ENCODE results near the gene BMPER.

The BMPER gene

DNA sequence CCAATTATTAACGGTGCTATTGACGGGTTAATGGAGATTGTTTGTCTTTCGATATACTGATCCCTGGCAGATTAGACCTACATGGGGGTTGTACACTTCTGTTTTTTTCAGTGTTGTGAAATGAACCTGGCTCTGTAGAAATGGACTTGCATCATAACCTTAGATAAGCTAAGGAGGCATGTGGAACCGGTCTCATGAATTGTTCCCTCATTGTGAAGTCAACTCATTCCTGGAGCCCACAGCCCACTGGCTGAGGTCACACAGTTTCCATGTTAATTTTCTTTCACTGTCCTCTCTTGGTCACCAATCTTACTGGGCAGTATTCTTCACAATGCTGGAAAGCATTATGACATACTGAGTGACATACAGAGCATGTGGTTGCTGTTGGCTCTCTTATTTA, 202.8 kb downstream of the BMPER start:
- peak; percentile 36 for DNase-seq (ENCODE audit: low read depth)
- H3K4me3 ChIP-seq (ENCODE audit: low read depth, low read length) = no peak overlapping the region

DNA sequence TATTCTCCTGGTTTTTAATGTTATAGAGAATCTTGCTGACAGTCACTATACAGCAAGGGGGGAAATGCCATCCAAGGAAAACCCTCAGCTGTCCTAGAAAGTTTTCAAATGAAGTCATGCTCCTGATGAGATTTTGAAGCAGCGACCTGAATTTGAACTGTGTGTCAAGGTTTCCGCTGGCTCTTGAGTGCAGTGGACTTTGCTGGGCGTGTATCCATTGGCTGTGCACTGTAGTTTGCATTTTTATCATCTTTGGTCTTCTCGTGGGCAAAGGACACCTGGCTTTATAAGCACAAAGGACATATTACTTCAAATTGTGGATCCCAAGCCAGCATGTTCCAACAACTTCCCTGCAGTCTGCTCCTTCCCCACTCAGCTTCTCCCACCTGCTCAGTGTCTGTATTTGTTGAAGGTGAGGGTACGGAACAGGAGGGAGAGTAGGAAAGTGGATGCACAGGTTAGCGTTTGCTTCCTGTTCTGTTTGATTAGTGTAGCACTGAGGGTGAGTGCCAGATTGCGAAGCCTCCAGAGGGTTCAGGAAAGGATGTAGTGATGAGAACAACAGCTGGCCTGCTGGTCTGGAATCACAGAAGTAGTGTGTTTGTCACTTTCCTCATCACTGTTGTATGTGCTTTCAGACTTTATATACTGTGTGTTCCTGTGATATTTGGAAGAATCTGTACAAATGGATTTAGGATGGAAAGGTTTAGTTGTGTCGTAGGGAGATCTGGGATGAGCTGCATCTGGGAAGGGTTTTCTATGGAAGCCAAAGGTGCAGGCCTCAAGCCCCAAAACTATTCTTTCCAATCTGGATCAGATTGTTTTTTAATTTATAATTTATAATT, 204.8 kb downstream of the BMPER start:
- H3K4me3 ChIP-seq (ENCODE audit: low read depth, low read length) = no peak overlapping the region

DNA sequence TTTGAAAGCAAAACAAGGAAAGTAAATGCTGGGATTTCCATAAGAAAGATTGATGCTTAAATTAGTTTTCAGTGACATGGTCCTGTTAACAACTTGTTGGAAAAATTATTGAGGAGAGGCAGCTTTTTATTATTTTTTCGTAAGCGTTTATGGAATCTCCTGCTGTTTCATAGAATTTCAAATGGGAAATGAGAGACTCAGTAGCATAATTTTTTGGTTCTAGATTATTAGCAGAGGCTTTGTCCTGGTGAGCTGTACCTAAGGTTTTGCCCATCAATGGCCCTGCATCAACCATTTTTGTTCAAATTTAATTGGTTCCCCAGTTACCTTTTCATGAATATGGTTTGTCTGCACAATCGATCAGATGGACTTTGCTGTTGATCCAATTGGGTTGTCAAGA, 205.7 kb downstream of the BMPER start:
- no peak overlapping the region for H3K4me3 ChIP-seq (ENCODE audit: low read depth, low read length)
- no peak for DNase-seq (ENCODE audit: low read depth)

More for the DNA sequence above, 204.8 kb downstream of the BMPER start:
- DNase-seq (ENCODE audit: low read depth) = no peak

DNA sequence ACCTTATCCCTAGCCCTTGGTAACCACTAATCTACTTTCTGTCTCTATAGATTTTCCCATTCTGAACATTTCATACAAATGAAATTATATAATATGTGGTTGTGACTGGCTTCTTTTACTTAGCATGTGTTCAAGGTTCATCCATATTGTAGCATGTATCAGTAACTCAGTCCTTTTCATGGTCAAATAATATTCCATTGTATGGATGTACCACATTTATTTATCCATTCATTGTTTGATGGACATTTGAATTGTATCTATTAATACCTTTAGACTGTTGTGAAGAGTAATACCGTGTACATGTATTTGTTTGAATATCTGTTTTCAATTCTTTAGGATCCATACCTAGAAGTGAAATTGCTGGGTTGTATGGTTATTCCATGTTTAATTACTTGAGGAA, 210.2 kb downstream of the BMPER start:
- H3K4me3 ChIP-seq (ENCODE audit: low read depth, low read length) = no peak overlapping the region
- no peak for DNase-seq (ENCODE audit: low read depth)

GRCh38 chr7:34117573-34117972, 212.2 kb downstream of the BMPER start:
- no peak overlapping the region for H3K4me3 ChIP-seq (ENCODE audit: low read depth, low read length)
- DNase-seq (ENCODE audit: low read depth) = no peak

DNA sequence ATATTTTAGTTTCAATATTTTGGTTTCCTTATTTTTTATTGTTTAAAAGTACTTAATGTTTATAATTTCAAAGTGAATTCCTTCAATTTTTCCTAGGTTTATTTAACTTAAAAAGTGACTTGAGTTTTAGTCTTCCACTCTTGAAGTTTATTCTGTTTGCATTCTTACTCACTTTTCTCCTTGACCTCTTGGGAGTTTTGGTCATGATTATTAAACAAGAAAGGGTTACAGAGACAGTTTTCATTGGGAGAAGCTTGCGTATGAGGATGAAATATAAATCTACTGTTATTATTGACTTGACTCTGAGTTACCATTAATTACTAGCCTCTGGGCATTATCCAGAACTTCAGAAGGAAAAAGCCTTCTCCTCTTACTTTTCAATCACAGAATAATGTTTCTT, 216.0 kb downstream of the BMPER start:
- no peak overlapping the region for H3K4me3 ChIP-seq (ENCODE audit: low read depth, low read length)
- no peak for DNase-seq (ENCODE audit: low read depth)

- no peak overlapping the region for H3K4me3 ChIP-seq (ENCODE audit: low read depth, low read length)
- no peak for DNase-seq (ENCODE audit: low read depth)
Observed at GRCh38 chr7:34123316-34123715, 218.0 kb downstream of the BMPER start.

DNA sequence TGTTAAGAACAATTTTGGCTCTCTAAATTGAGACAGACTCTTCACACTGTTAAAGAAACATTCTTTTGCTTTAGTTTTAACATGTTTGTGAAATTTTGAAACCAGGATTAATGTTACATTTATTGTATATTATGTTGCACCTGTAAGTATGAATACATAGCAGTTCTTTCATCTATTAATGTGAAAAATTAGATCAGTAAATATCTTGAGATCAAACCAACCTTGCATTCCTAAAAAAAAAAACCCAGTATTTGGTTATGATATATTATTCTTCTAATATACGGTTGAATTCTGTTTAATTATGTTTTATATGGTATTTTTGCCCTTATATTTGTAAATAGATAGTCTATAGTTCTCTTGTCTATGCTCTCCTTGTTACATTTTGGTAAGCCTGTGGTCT, 219.4 kb downstream of the BMPER start:
- DNase-seq (ENCODE audit: low read depth) = no peak
- H3K4me3 ChIP-seq (ENCODE audit: low read depth, low read length) = no peak overlapping the region

GRCh38 chr7:34128762-34129161, 223.4 kb downstream of the BMPER start:
- H3K4me3 ChIP-seq (ENCODE audit: low read depth, low read length) = no peak overlapping the region
- DNase-seq (ENCODE audit: low read depth) = peak; percentile 75

GRCh38 chr7:34130558-34131295, 225.4 kb downstream of the BMPER start:
- DNase-seq (ENCODE audit: low read depth) = no peak
- no peak overlapping the region for H3K4me3 ChIP-seq (ENCODE audit: low read depth, low read length)

DNA sequence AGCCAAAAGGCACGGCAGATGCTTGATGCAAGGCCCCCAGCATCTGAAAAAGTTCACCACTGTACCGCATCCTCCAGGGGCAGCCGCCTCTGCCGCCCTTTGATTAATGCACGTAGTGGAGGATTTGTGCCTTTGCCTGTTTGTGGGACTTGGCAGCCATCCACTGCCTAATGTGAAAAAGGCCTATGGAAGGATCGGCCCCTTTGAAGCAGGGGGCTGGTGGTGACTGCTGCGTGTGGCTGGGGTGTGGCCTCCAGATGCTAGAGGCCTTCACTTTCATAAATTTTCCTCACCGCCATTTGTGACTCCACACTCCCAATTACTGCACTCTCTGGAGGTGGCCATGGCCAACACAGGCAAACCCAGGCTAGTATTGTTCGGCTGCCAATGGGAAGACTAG, 226.0 kb downstream of the BMPER start:
- no peak for DNase-seq (ENCODE audit: low read depth)
- no peak overlapping the region for H3K4me3 ChIP-seq (ENCODE audit: low read depth, low read length)

DNA sequence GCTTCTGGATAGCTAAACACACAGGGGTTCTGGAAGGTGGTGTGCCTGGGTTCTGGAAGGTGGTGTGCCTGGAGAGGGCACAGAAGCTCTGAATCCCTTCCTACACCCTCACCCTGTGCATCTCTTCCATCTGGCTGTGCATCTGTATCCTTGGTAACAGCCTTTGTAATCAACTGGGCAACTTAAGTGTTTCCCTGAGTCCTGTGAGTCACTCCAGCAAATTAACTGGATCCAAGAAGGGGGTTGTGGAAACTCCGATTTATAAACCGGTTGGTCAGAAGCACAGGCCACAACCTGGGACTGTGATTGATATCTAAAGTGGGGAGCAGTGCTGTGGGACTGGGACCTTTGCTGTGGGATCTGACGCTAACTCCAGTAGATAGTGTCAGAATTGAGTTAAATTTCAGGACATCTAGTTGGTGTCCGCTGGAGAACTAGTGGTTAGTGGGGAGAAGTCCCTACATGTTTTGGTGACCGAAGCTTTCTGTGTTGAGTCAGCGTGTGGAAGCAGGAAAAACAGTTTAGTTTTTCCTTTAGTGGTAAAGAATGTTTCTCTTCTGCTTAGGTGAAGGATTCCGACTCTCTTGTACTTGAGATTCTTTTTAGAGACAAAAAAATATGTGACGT, 228.1 kb downstream of the BMPER start:
- no peak overlapping the region for H3K4me3 ChIP-seq (ENCODE audit: low read depth, low read length)

DNA sequence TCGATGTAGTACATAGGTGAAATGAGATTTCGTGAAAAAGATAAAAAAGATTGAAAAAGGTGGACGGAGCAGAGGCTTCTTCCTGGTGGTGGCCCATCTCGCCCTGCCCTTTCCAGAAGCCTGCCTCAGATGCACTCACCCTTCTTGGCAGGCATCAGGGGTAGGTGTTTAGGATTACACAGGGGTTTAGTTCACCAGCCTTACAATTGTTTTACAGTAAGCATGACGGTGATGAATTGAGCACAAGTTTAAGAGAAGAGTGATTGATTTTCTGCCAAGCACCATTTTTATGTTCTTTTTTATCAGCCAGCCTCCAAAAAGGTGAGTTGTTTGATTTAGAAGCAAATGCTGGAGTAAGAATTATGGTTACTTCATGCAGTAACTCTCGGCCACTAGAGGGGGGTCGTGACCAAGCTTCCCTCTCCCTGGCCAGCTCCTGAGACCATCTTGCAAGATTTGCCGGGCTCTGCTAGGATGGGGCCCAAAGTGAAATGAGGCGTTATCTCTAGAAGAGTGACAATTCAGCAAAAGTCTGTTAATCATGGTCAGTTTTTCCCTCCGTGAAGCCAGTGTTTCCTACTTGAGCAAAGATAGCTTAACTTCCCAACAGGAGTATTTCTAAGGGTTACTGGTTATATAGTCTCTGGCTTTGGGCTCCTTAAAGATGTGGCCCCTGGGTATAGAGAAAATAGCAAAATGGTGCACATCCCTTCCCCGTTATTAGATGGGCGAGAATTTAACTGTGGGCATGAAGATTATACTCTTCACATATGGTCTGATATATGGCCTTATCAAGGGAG, 228.8 kb downstream of the BMPER start:
- H3K4me3 ChIP-seq (ENCODE audit: low read depth, low read length) = no peak overlapping the region
- no peak for DNase-seq (ENCODE audit: low read depth)

More for the DNA sequence above, 228.1 kb downstream of the BMPER start:
- DNase-seq (ENCODE audit: low read depth) = peak; percentile 56

DNA sequence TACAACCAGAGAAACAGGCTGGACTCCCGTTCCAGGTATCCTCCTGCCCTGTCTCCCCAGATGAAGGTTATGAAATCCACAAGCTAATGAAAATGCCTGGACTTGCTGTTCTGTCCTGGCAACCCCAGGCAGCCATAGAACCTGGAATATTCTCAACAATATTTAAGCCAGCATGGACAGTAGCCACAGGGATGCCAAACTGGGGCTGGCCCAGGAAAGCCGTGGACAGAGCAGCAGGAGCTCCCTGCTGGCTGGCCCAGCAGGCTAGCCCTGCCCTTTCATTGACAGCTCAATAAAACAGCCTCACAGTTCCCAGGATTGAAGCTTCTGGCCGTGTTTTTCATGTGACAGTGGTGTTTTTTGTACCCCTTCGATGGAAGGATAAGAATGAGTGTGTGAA, 230.6 kb downstream of the BMPER start:
- DNase-seq (ENCODE audit: low read depth) = no peak
- H3K4me3 ChIP-seq (ENCODE audit: low read depth, low read length) = no peak overlapping the region

- DNase-seq (ENCODE audit: low read depth) = no peak
Observed at GRCh38 chr7:34136698-34137097, 231.4 kb downstream of the BMPER start.

DNA sequence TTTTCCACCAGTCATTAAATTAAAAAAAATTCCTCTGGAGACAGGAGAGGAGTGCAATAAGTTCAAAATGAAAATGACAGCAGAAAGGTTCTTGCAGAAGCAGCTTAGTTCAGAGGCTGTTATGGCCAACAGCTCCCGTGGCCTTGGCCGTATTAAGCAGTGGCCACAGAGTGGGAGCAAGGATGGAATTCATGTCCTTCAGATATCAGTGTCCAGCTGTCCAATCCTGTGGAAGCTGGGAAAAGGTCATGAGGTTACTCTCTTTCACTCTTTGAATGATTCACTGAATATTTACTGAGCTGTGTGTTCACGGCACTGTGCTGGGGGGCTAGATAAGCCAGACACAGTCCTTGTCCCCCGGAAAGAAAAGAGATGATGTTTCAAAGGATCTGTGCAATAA, 231.8 kb downstream of the BMPER start:
- no peak overlapping the region for H3K4me3 ChIP-seq (ENCODE audit: low read depth, low read length)

More at GRCh38 chr7:34136698-34137097, 231.4 kb downstream of the BMPER start:
- H3K4me3 ChIP-seq (ENCODE audit: low read depth, low read length) = no peak overlapping the region

GRCh38 chr7:34138483-34138882, 233.1 kb downstream of the BMPER start:
- H3K4me3 ChIP-seq (ENCODE audit: low read depth, low read length) = no peak overlapping the region
- DNase-seq (ENCODE audit: low read depth) = no peak

More for the DNA sequence above, 231.8 kb downstream of the BMPER start:
- no peak for DNase-seq (ENCODE audit: low read depth)

GRCh38 chr7:34139086-34139485, 233.7 kb downstream of the BMPER start:
- no peak for DNase-seq (ENCODE audit: low read depth)
- H3K4me3 ChIP-seq (ENCODE audit: low read depth, low read length) = no peak overlapping the region

- no peak for DNase-seq (ENCODE audit: low read depth)
Observed at GRCh38 chr7:34140066-34140465, 234.7 kb downstream of the BMPER start.

DNA sequence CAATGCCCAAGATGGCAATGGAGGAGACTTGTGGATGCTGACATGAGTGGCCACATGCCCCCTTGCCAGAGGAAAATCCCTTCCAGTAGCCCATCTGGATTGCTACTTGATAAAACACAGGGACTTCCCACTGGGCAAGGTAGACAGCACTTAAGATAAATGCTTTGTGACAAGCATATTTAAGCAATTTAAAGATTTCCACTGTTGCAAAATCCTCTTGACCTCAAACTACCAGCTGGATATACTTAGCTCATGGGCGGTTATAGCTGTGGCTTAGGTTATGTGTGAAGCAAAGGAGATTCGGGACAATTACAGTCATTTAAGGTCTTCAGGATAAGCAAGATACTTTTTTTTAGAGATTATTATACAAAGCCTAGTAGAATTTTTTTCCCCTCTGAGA, 238.1 kb downstream of the BMPER start:
- no peak for DNase-seq (ENCODE audit: low read depth)
- H3K4me3 ChIP-seq (ENCODE audit: low read depth, low read length) = no peak overlapping the region

More at GRCh38 chr7:34140066-34140465, 234.7 kb downstream of the BMPER start:
- H3K4me3 ChIP-seq (ENCODE audit: low read depth, low read length) = no peak overlapping the region

Data from skeletal muscle cell (primary cell).